Hepatocyte (in vitro differentiated cells): Measurements from ENCODE around the gene FRS2.

Experiments used
- EZH2 ChIP-seq: fragments of 200-600 bp; sonication (generic); IDR thresholded peaks from 2 replicates; pipeline ENCODE4 v1.6.1; 2016; ENCODE audit warnings: antibody characterized with exemption, mild to moderate bottlenecking, borderline replicate concordance
- TF ChIP-seq, protein P1 (sequence below): fragments of 200-600 bp; sonication (generic); IDR thresholded peaks from 2 replicates; pipeline ENCODE4 v1.5.1; 2016; ENCODE audit warnings: antibody characterized with exemption, mild to moderate bottlenecking; ENCODE audit not compliant: poor library complexity

GRCh38 chr12:69509308-69509736 lies 39.1 kb downstream of the FRS2 start:
- TF ChIP-seq, protein P1, sequence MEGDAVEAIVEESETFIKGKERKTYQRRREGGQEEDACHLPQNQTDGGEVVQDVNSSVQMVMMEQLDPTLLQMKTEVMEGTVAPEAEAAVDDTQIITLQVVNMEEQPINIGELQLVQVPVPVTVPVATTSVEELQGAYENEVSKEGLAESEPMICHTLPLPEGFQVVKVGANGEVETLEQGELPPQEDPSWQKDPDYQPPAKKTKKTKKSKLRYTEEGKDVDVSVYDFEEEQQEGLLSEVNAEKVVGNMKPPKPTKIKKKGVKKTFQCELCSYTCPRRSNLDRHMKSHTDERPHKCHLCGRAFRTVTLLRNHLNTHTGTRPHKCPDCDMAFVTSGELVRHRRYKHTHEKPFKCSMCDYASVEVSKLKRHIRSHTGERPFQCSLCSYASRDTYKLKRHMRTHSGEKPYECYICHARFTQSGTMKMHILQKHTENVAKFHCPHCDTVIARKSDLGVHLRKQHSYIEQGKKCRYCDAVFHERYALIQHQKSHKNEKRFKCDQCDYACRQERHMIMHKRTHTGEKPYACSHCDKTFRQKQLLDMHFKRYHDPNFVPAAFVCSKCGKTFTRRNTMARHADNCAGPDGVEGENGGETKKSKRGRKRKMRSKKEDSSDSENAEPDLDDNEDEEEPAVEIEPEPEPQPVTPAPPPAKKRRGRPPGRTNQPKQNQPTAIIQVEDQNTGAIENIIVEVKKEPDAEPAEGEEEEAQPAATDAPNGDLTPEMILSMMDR: no peak
- TF ChIP-seq EZH2: no peak
